HL-60 (cell line): Measurements from ENCODE around the gene SNRNP27.

Source experiments
- DNase-seq, 2 experiments: peaks; one replicate each; pipeline ENCODE4 v3.0.0-alpha.2; 2010 to 2020; ENCODE audit warnings: low read depth in 1 of 2, low spot score in 1 of 2
- H3K27ac ChIP-seq: fragments of 250-450 bp; sonication (Bioruptor Pico); replicated peaks from 2 replicates; pipeline ENCODE4 v1.5.1; 2020; ENCODE audit warnings: mild to moderate bottlenecking, moderate library complexity
- H3K27me3 ChIP-seq: fragments of 250-450 bp; sonication (Bioruptor Pico); 2 replicates; pipeline ENCODE4 v1.5.1; 2021; ENCODE audit warnings: mild to moderate bottlenecking, moderate library complexity; ENCODE audit not compliant: insufficient read depth, poor library complexity, severe bottlenecking
- H3K4me3 ChIP-seq: replicated peaks from 2 replicates; pipeline ENCODE4 v1.5.1; 2011; ENCODE audit warnings: mild to moderate bottlenecking, control low read depth, low read length; ENCODE audit not compliant: insufficient read depth
- CTCF ChIP-seq: IDR thresholded peaks from one replicate; pipeline ENCODE4 v1.5.1; 2011; ENCODE audit warnings: low read length, control low read depth, inconsistent platforms; ENCODE audit not compliant: insufficient read depth
- GABPA ChIP-seq: IDR thresholded peaks from 2 replicates; pipeline ENCODE4 v1.6.1; 2012; ENCODE audit warnings: low read depth
- POLR2AphosphoS5 ChIP-seq: IDR thresholded peaks from 2 replicates; pipeline ENCODE4 v1.6.1; 2012; ENCODE audit warnings: low read depth
- REST ChIP-seq: IDR thresholded peaks from 2 replicates; pipeline ENCODE4 v1.6.1; 2012; ENCODE audit warnings: low read depth; ENCODE audit not compliant: insufficient replicate concordance
- SPI1 ChIP-seq: IDR thresholded peaks from 2 replicates; pipeline ENCODE4 v1.6.1; 2012; ENCODE audit warnings: low read depth, mild to moderate bottlenecking, borderline replicate concordance

SNRNP27 gene

DNA sequence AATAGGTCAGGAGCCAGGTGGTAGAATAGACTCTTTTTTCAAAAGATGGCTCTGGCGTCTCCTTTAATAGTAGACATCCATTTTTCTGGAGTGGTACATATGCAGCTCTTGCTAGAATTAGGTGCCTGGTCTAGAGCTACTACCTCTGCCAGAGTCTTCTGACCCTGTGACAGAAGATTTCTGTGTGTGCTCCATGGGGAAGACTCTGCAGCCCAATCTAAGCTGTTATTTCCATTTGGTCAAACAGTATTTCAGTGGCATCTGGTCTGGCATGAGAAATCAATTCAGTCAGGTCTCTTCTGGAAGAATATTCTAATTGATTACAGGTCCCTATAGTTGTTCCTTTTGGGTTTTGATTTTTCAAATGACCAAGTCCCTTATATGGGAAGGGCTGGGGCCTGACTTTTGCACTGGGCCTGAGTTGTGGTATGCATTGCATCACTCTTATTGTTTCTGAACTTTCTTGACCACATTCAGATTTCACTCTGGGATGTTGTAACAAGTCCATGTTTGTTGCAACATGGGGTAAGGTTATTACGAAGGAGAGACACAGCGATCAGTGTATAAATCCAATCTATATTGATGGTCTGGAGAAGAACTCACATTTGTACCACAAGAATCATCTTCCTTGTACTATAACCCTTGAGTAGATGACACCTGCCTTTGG, 33.2 kb downstream of the SNRNP27 start:
- DNase-seq, result peak; percentile 85 to 92

DNA sequence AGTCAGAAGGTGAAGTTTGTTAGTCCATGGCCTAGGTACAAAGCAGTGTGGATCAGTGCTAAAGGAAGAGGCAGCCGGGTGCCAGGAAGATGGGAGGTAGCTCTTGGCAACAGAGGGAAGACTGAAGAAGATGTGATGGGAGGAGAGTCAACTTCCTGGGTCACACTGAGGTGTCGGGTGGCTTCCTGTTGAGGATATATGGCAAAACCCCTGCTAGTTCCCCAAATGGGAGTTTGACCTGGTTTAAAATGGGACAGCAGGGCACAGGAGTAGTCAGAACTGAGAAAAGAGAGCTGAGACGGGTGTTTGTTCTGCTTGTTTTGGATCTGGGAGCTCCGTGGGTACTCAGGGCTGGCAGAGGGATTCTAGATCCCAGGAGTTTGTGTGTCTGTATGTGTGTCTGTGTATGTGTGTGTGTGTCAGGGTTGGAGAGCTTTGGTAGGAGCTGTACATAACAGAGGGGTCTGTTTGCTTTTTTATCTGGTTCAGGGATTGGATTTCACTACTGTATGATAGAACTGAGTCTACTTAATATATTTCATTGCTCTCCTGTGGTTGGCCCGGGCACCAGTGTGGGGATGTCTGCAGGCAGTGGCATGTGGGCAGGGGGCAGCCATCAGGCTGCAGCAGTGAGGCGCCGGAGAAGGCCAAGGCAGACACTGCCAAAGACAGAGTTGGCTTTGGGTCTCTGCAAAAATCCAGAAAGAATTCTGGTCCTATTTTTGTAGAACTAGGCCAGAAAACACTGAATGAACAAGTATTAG, 38.3 kb downstream of the SNRNP27 start:
- TF ChIP-seq GABPA (no peak), POLR2AphosphoS5 (no peak), CTCF (no peak), SPI1 (no peak), REST (no peak)
- Histone ChIP-seq H3K27ac (peak overlapping the region; percentile 4; the same call in 1 of the 2 replicates), H3K4me3 (no peak overlapping the region), H3K27me3 (no peaks in the 10 kb centered on the region)
- peak in 1 of 2 experiments; percentile 55 for DNase-seq

More for the DNA sequence above, 33.2 kb downstream of the SNRNP27 start:
- TF ChIP-seq CTCF (no peak), REST (no peak), POLR2AphosphoS5 (peak; percentile 65; the same call in 1 of the 2 replicates), GABPA (0 out of 2 replicates have a peak, but pooled peaks have one; percentile 32), SPI1 (no peak)
- Histone ChIP-seq H3K4me3 (no peak overlapping the region), H3K27me3 (no peaks in the 10 kb centered on the region), H3K27ac (no peak overlapping the region)

DNA sequence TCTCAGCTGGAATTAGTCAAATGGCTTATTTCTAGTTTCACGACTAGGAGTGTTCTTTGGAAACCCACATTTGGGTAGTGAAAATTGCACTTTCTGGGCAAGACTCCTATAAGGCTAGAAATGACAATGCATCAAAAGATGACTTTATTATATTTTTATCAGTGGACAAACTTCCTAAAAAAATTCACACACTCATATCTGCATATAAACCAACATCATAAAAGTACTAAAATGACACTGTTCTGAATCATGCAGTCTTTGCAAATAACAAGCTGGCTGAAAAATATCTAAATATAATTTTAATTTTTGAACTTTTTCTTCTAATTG, 38.8 kb downstream of the SNRNP27 start:
- no peak overlapping the region for H3K4me3 ChIP-seq
- no peak for DNase-seq
- H3K27ac ChIP-seq, result no peak overlapping the region
- no peak for TF ChIP-seq POLR2AphosphoS5
- no peak for TF ChIP-seq CTCF
- no peak for TF ChIP-seq SPI1
- TF ChIP-seq GABPA, result no peak
- TF ChIP-seq REST, result no peak
- no peaks in the 10 kb centered on the region for H3K27me3 ChIP-seq
